ENCODE results near the gene CYLD. TPM values are rescaled to one million over a fixed set of nuclear protein-coding genes. Genes with fewer than 3 reads are reported as not detected.

The CYLD gene
- total RNA-seq, 4 donors from 2014 or later: 79.2 to 180 (median 92.4) TPM

DNA sequence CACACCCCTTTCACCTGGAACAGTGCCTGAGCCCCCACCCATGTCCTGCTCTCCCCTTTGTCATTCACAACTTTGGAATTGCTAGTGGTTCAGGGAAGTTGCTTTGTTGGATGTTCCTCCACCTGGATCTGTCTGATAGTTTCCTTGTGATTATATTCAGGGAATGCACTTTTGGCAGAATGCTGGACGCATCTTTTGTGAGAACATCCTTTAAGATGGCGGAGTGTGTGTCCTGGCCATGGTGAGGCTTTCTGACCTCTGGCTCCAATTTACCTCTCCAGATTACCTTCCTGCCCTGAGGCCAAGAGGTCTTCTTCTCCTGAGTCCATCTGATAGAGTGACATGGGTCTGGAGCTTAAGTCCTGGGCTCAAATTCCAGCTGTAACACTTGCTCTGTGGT is 104.6 kb downstream of the CYLD start:
- Histone ChIP-seq H3K9me3 (no peaks in the 10 kb centered on the region), H3K36me3 (no peaks in the 10 kb centered on the region), H3K4me1 (peaks cover 14 to 17% of the 10 kb centered on the region in 2 donors), H3K4me3 (replicated peaks in 1 of 3) (no peak overlapping the region), H3K27ac (no peak overlapping the region), H3K27me3 (no peaks in the 10 kb centered on the region)
- WGBS, 2 donors: 85 to 100% methylated on average over 2 of the region's 2 CpGs
- TF ChIP-seq, protein P1, sequence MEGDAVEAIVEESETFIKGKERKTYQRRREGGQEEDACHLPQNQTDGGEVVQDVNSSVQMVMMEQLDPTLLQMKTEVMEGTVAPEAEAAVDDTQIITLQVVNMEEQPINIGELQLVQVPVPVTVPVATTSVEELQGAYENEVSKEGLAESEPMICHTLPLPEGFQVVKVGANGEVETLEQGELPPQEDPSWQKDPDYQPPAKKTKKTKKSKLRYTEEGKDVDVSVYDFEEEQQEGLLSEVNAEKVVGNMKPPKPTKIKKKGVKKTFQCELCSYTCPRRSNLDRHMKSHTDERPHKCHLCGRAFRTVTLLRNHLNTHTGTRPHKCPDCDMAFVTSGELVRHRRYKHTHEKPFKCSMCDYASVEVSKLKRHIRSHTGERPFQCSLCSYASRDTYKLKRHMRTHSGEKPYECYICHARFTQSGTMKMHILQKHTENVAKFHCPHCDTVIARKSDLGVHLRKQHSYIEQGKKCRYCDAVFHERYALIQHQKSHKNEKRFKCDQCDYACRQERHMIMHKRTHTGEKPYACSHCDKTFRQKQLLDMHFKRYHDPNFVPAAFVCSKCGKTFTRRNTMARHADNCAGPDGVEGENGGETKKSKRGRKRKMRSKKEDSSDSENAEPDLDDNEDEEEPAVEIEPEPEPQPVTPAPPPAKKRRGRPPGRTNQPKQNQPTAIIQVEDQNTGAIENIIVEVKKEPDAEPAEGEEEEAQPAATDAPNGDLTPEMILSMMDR (IDR thresholded peaks at IDR 0.05): no peak
- no peak for TF ChIP-seq POLR2A (IDR thresholded peaks at IDR 0.05)
- no peak for DNase-seq
- intact Hi-C loops (cut with DNase I): no loop called here

- Histone ChIP-seq H3K36me3 (no peaks in the 10 kb centered on the region), H3K4me3 (replicated peaks in 1 of 3) (no peak overlapping the region), H3K27me3 (no peaks in the 10 kb centered on the region), H3K4me1 (peaks cover 14 to 17% of the 10 kb centered on the region in 2 donors), H3K27ac (no peak overlapping the region), H3K9me3 (no peaks in the 10 kb centered on the region)
- WGBS, 2 donors: 89 to 90% methylated on average over 3 of the region's 3 CpGs
- intact Hi-C loops (cut with DNase I): no loop called here
- TF ChIP-seq POLR2A (IDR thresholded peaks at IDR 0.05): no peak
- TF ChIP-seq, protein P1 (IDR thresholded peaks at IDR 0.05): no peak
- no peak for DNase-seq
Measured at GRCh38 chr16:50847166-50847565, 105.3 kb downstream of the CYLD start.

DNA sequence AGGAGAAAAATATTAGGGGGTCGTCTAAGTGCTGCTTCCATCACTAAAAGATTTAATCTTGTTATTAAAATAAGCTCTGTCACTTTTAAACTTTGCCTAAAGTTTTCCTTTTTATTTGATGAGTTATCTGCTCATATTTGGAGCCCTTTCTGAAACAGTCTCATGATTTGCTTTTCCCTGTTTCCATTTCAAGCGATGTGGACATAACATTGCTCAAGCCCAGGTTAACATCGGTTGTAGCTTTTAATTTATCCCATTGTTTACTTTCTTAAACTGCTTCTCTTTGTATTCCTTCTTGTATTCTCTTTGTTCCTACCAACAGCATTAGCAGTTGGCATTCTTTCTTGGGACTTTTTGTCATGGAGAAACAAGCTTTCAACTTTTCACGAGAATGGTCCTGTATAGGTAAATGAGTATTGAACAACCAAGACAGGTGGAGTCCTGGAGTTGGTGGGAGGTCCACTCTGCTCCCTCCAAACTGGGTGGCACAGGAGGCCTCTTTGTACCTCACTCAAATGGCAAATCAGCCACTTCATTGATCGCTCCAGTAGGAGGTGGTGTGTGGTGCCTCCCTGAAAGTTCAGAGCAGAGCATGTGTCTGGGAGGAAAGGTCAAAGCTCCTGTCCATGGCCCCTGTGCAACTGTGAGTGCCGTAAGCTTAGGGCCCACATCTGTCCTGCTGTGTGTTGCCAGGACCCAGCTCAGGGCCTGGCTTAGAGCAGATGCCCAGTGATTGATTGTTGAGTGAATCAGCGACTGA is 107.0 kb downstream of the CYLD start:
- Histone ChIP-seq H3K4me1 (peaks cover 10 to 14% of the 10 kb centered on the region in 2 donors), H3K9me3 (no peaks in the 10 kb centered on the region), H3K36me3 (no peaks in the 10 kb centered on the region), H3K27me3 (no peaks in the 10 kb centered on the region), H3K27ac (no peak overlapping the region), H3K4me3 (replicated peaks in 1 of 3) (no peak overlapping the region)
- WGBS, 2 donors: 92 to 93% methylated on average over 7 of the region's 7 CpGs
- intact Hi-C loops (cut with DNase I): no loop called here
- DNase-seq: no peak
- TF ChIP-seq, protein P1 (IDR thresholded peaks at IDR 0.05): no peak
- TF ChIP-seq POLR2A (IDR thresholded peaks at IDR 0.05): no peak

Small RNA genes within 50 kb of the gene (microRNA-seq; reads per million reads assigned to microRNA genes)
- not detected for gene MIR3181

Small RNA genes within 50 kb of the gene (small RNA-seq; reads per million reads assigned to genes)
- gene MIR3181: not detected

Other genes with a start within 250 kb of the CYLD start
- 10 to 100 TPM in 1 of 4 donors, 1 to 10 TPM in 1, under 1 TPM in 2; 0.63 to 13.8 (median 1.1) TPM for gene NKD1, start 193.7 kb upstream of the CYLD start, total RNA-seq
- gene SNX20, start 60.8 kb upstream of the CYLD start, total RNA-seq: 1 to 10 TPM in 3 of 4 donors, under 1 TPM in 1; 0.78 to 1.7 (median 1.3) TPM
- gene NOD2, start 48.5 kb upstream of the CYLD start, total RNA-seq: 1 to 10 TPM in 1 of 4 donors, under 1 TPM in 3; 0.40 to 1.6 (median 0.68) TPM